Muscle of leg (tissue), 11 donors: Measurements from ENCODE around the gene MAPK6. TPM values are rescaled to one million over a fixed set of nuclear protein-coding genes. Genes with fewer than 3 reads are reported as not detected.
A peak's percentile ranks its signal among the peaks of the same experiment; 100 is the strongest.
"Not testable (repeated sequence)": the region's sequence is repeated elsewhere in the genome, so short reads cannot be mapped to it uniquely, and the experiment has no call there.

ENCODE experiments used
- DNase-seq: peaks from one replicate; pipeline ENCODE4 v3.0.0; 2013
- H3K27ac ChIP-seq: one replicate; pipeline ENCODE4 v1.5.1; 2013; ENCODE audit warnings: mild to moderate bottlenecking, low read length, control low read depth
- H3K27me3 ChIP-seq: one replicate; pipeline ENCODE4 v1.6.1; 2013; ENCODE audit warnings: low read length; ENCODE audit not compliant: control insufficient read depth, insufficient read depth
- H3K36me3 ChIP-seq: one replicate; pipeline ENCODE4 v1.6.1; 2013; ENCODE audit warnings: low read length; ENCODE audit not compliant: control insufficient read depth, insufficient read depth
- H3K4me1 ChIP-seq: one replicate; pipeline ENCODE4 v1.6.1; 2013; ENCODE audit warnings: low read length; ENCODE audit not compliant: control insufficient read depth, insufficient read depth
- H3K4me3 ChIP-seq: one replicate; pipeline ENCODE4 v1.5.1; 2013; ENCODE audit warnings: low read length, control low read depth
- H3K9me3 ChIP-seq: replicated peaks from 2 replicates; pipeline ENCODE4 v1.6.1; 2013; ENCODE audit warnings: low read depth, low read length; ENCODE audit not compliant: control insufficient read depth
- WGBS: methylation state at CpG from one replicate; pipeline ENCODE4 v1.1.5; 2013; ENCODE audit warnings: missing lambda C conversion rate; ENCODE audit not compliant: insufficient coverage; 5-methylcytosine and 5-hydroxymethylcytosine counted together
- polyA plus RNA-seq, 8 donors: library from polyadenylated mRNA; unstranded; fragments of 120-200 nt; gene quantifications; one replicate each; pipeline versions ENCODE4 v1.2.1 to v1.2.3, GENCODE V29; 2013; ENCODE audit warnings: inconsistent platforms in 1 of 8, low replicate concordance in 1 of 8; ENCODE audit not compliant: insufficient read length in 8 of 8, insufficient read depth in 1 of 8
- total RNA-seq: library from RNA; stranded (reverse); fragments of 120-200 nt; gene quantifications from one replicate; pipeline ENCODE4 v1.2.4, GENCODE V29; 2013

The MAPK6 gene
- total and polyA plus RNA-seq, 9 donors: 19.1 to 28.2 (median 25.1) TPM

DNA sequence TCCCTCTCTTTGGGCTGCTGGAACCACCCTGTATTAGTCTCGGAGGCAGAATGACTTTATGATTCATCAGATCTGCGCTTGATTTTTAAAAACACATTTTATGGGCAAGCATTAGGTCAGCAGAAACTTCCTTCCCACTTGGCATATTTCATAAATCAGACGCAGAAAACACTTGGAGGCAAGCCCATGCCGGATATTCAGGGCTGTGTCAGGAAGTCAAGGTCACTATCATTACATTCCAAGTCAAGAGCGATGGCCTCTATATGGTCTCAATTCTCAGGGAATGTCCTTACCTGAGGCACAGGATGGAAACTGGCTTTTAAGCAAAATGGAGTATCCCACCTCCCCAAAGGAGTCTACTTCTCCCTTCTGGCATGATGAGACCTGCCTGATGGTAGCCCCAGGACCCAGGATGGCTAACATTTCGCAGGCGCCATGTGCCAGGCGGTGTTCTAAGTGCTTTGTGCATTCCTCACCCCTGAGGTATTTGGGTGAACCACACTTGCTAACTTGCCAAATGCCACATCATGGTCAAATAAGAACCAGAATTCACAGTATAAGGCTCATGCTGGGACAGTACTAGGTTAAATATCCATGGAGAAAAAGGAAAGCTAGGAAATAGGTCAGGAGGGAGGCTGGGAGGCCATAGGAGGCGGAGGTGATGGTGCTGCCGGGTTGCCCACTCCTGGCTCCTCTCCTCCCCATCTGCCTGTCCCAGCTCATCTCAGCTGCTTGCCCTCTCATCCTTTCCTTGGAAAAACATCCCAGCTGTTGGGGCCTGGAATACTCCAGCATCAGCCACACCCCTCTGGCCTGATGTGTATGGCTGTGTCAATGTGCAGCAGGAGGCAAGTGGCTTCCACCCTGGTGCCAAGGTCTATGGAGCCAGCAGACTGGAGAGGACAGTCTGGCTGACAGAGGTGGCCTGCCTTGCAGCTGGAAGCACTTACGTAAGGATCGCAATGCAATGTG, 74.8 kb downstream of the MAPK6 start:
- peak; percentile 82 for DNase-seq
- Histone ChIP-seq H3K9me3 (peaks cover 4% of the 10 kb centered on the region), H3K4me1 (peaks cover 23% of the 10 kb centered on the region), H3K36me3 (no peaks in the 10 kb centered on the region), H3K27ac (peak overlapping the region; percentile 80), H3K27me3 (no peaks in the 10 kb centered on the region), H3K4me3 (no peak overlapping the region)
- whole genome bisulfite sequencing: 11% methylated on average over 5 of the region's 12 CpGs

DNA sequence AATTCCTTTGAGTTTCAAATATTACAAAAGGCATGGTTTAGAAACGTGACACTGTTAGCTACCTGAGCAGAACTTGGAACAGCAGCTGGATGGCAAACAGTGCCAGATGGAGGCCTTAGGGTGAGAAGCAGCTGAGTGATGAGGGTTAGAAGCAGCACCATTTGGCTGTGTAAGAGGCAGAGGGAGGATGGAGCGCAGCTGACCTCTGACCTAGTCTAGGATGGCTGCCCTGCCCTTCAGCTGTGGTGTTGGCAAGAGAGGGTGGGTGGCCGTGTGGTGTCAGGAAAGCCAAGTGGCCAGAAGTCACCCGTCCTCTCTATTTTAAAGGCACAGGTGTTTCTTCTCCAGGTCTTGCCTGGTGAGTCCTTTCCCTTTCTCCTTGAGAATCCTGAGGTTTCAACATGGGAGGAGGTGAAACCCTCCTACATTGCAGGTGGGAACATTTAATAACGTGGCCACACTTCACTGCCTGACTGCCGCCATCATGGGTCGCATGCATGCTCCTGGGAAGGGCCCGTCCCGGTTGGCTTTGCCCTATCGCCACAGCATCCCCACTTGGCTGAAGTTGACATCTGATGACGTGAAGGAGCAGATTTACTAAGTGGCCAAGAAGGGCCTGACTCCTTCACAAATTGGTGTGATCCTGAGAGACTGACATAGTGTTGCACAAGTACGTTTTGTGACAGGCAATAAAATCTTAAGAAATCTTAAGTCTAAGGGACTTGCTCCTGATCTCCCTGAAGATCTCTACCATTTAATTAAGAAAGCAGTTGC, 76.0 kb downstream of the MAPK6 start:
- no peak for DNase-seq
- 77% methylated on average over 10 of the region's 12 CpGs for WGBS
- no peak overlapping the region for H3K27ac ChIP-seq

DNA sequence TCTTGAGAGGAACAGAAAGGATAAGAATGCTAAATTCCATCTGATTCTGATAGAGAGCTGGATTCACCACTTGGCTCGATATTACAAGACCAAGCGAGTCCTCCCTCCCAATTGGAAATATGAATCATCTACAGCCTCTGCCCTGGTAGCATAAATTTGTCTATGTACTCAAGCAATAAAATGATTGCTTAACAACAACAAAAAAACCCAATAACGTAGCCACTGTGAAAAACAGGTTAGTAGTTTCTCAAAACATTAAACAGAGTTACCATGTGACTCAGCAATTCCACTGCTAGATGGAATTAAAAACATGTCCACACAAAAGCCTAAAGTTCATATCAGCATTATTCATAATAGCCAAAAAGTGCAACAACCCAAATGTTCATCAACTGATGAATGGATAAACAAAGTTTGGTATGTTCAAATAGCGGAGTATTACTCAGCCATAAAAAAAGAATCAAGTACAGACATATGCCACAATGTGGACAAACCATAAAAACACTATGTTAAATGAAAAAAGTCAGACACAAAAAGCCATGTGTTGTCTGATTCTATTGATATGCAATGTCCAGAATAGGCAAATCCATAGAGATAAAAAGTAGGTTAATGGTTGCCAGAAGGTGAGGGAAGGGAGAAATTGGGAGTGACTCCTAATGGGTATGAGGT, 76.7 kb downstream of the MAPK6 start:
- Histone ChIP-seq H3K27ac (no peak overlapping the region), H3K4me3 (no peak overlapping the region), H3K36me3 (no peaks in the 10 kb centered on the region), H3K27me3 (no peaks in the 10 kb centered on the region), H3K9me3 (no peaks in the 10 kb centered on the region), H3K4me1 (peaks cover 23% of the 10 kb centered on the region)
- no CpG with 5 or more reads among the region's 4 CpGs for WGBS
- no peak for DNase-seq

More for the DNA sequence above, 76.0 kb downstream of the MAPK6 start:
- no peaks in the 10 kb centered on the region for H3K27me3 ChIP-seq
- no peak overlapping the region for H3K4me3 ChIP-seq
- H3K4me1 ChIP-seq: peaks cover 23% of the 10 kb centered on the region
- H3K36me3 ChIP-seq: no peaks in the 10 kb centered on the region
- peaks cover 4% of the 10 kb centered on the region for H3K9me3 ChIP-seq

DNA sequence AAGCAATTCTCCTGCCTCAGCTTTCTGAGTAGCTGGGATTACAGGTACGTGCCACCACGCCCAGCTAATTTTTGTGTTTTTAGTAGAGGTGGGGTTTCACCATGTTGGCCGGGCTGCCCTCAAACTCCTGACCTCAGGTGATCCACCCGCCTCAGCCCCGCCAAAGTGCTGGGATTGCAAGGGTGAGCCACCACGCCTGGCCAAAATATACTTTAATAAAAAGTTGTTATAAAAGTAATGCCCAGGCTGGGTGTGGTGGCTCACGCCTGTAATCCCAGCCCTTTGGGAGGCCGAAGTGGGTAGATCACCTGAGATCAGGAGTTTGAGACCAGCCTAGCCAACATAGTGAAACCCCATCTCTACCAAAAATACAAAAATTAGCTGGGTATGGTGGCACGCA, 77.5 kb downstream of the MAPK6 start:
- not testable (repeated sequence) for H3K9me3 ChIP-seq, H3K4me3 ChIP-seq, DNase-seq, H3K36me3 ChIP-seq, H3K27me3 ChIP-seq, H3K27ac ChIP-seq
- WGBS: 82% methylated on average over 2 of the region's 9 CpGs
- peaks cover 23% of the 10 kb centered on the region for H3K4me1 ChIP-seq

DNA sequence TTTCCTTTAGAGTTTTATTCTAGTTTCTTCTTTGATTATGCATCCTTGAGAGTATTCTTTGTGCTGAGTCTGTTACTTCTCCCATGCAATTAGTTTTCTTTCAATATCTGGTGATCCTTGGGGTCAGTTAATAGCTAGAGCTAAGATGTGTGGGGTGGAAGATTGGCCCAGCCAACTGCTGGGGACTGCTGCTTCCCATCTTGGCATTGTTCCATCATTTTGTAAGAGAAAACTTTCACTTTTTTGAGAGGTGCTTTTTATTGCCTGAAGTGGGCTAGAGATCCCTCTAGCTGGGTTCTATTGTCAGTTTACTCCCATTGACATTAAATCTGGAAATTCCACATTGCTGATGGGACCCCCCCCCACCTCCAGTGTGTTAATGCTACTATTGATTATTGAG, 78.2 kb downstream of the MAPK6 start:
- peak; percentile 29 for DNase-seq
- no peak overlapping the region for H3K4me3 ChIP-seq
- peaks cover 23% of the 10 kb centered on the region for H3K4me1 ChIP-seq
- H3K36me3 ChIP-seq: no peaks in the 10 kb centered on the region
- no peaks in the 10 kb centered on the region for H3K9me3 ChIP-seq
- no peak overlapping the region for H3K27ac ChIP-seq
- no peaks in the 10 kb centered on the region for H3K27me3 ChIP-seq

DNA sequence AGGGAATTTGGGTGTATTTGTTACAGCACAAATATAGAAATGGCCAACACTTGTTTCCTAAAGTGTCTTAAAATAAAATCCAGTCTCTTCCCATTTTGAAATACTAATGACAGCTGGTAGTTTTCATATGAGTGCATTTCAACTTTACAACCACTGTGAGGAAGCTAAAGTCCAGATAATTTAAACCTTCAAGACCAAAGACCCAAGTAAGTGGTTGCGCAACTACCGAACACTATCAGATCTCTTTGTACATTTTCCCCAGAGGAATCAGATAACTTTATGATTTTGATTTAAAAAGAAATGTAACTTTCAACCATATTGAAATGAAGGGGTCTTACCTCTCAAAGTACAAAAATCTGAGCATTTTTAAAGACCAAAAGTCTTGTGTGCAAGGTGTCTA, 79.3 kb downstream of the MAPK6 start:
- Histone ChIP-seq H3K27me3 (no peaks in the 10 kb centered on the region), H3K36me3 (no peaks in the 10 kb centered on the region), H3K27ac (no peak overlapping the region), H3K9me3 (no peaks in the 10 kb centered on the region), H3K4me1 (peaks cover 19% of the 10 kb centered on the region), H3K4me3 (no peak overlapping the region)
- WGBS: no CpG with 5 or more reads among the region's 2 CpGs
- peak; percentile 35 for DNase-seq

DNA sequence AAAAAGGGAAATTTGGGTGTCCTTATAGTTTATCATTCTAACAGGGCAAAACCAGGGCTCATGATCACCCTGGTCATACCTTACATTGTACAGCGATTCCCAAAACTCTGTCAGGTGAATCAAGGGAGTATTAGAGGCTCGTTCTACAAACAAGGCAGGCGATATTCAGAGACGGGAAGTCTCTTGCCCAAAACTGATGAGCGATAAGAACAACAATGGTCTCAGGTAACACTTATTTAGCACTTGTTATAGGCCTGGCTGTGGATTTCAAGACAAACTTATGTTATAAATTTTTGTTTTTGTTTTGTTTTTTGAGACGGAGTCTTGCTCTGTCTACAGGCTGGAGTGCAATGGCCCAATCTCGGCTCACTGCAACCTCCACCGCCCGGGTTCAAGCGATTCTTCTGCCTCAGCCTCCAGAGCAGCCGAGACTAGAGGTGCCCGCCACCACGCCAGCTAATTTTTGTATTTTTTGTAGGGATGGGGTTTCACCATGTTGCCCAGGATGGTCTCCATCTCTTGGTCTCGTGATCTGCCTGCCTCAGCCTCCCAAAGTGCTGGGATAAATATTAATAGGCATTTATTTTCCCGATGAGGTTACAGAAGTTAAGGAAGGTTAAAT, 80.7 kb downstream of the MAPK6 start:
- Histone ChIP-seq H3K9me3 (no peaks in the 10 kb centered on the region), H3K27me3 (no peaks in the 10 kb centered on the region), H3K4me1 (peaks cover 5% of the 10 kb centered on the region), H3K27ac (no peak overlapping the region), H3K4me3 (no peak overlapping the region), H3K36me3 (no peaks in the 10 kb centered on the region)
- 92% methylated on average over 13 of the region's 15 CpGs for WGBS
- no peak for DNase-seq

DNA sequence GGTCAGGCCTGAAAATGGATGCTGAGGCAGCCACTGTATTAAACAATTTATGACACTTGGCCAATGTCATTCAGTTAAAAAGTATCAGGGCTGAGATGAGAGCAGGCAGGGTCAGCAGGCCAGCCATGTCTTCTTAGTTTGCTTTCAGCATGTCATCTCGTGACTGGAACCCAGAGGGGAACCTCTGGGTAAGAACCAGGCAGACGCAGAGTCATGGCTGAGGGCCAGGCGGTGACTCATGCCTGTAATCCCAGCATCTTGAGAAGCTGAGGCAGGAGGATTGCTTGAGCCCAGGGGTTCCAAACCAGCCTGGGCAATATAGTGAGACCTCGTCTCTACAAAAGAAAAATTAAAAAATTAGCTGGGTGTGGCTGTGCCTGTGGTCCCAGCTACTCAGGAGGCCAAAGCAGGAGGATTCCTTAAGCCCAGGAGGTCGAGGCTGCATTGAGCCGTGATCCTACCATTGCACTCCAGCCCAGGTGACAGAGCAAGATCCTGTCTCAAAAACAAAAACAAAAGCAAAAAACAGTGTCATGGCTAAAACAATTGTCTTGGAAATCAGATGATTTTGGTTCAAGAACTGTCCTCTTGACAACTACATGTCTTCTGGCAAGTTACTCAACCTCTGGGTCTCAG, 81.9 kb downstream of the MAPK6 start:
- WGBS: 59% methylated on average over 5 of the region's 6 CpGs

DNA sequence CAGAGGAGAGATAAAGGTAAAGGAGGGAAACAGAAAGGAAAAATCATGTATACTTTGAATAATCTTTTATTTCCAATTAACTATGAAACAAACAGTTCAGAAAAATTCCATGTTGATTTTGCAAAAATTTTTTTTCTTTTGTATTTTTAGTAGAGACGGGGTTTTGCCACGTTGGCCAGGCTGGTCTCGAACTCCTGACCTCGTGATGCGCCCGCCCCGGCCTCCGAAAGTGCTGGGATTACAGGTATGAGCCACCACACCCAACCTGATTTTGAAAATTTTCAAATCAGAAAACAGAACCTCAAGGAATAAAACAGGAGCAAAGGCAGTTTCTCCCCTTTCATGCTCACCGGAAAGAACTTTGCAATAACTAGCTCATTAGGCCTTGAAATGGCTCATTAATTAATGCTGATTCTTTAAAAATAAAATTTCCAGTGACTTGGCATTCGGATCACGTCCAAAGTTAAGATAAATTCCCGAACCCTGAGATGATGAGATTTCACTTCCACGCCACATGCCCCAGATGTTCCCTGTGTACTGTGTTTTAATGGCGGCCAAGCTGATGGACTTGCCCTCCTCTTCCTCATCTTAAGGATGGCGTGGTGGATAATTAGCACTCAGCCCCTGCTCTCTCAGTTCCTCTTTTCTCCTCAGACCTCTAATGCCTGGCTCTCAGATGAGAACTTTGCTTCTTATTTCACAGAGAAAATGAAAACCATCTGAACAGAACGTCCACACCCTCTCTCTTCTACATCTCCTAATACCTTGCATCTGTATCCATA, 82.7 kb downstream of the MAPK6 start:
- Histone ChIP-seq H3K27ac (no peak overlapping the region), H3K4me1 (peaks cover 3% of the 10 kb centered on the region), H3K27me3 (no peaks in the 10 kb centered on the region), H3K9me3 (no peaks in the 10 kb centered on the region), H3K36me3 (no peaks in the 10 kb centered on the region), H3K4me3 (no peak overlapping the region)
- no peak for DNase-seq
- 71% methylated on average over 4 of the region's 16 CpGs for whole genome bisulfite sequencing

More for the DNA sequence above, 81.9 kb downstream of the MAPK6 start:
- Histone ChIP-seq H3K9me3 (no peaks in the 10 kb centered on the region), H3K36me3 (no peaks in the 10 kb centered on the region), H3K27ac (no peak overlapping the region), H3K4me3 (no peak overlapping the region), H3K4me1 (peaks cover 3% of the 10 kb centered on the region), H3K27me3 (no peaks in the 10 kb centered on the region)
- peak; percentile 65 for DNase-seq
